Measurements from ENCODE around the gene NRXN3. TPM values are rescaled to one million over a fixed set of nuclear protein-coding genes. Genes with fewer than 3 reads are reported as not detected.
"Not testable (repeated sequence)": the region's sequence is repeated elsewhere in the genome, so short reads cannot be mapped to it uniquely, and the experiment has no call there.

Gene NRXN3
- total and polyA plus RNA-seq, 2 experiments from 2014 or later = 5.7 to 7.1 TPM

DNA sequence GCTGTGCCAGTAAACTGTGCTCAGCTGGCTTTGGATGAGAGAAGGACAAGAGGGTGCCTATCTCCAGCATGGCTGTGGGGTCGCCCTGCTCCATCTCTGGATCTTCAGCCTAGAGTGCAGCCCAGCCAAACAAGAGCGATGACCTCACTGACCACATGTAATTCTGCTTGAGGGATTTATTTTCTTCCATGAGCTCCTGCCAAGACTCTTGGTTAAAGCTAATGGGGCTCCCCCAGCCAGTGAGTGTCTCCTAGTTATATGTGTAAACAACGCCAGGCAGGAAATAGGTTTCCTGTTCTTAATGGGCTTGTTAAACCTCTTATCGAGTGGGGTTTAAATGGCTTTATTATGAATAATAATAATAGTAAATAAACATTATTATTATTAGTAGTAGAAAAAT is 397.2 kb downstream of the NRXN3 start:
- no peaks in the 10 kb centered on the region for H4K20me1 ChIP-seq (ENCODE audit: insufficient read depth, poor library complexity, severe bottlenecking)
- no peaks in the 10 kb centered on the region for H3K9me3 ChIP-seq (ENCODE audit: low read depth)
- TF ChIP-seq EZH2phosphoT487 (IDR thresholded peaks at IDR 0.05; ENCODE audit: low read depth, severe bottlenecking, unreplicated experiment) (no peak), EZH2 (IDR thresholded peaks at IDR 0.05; ENCODE audit: borderline replicate concordance) (no peak)
- TF ChIP-seq, protein P1, sequence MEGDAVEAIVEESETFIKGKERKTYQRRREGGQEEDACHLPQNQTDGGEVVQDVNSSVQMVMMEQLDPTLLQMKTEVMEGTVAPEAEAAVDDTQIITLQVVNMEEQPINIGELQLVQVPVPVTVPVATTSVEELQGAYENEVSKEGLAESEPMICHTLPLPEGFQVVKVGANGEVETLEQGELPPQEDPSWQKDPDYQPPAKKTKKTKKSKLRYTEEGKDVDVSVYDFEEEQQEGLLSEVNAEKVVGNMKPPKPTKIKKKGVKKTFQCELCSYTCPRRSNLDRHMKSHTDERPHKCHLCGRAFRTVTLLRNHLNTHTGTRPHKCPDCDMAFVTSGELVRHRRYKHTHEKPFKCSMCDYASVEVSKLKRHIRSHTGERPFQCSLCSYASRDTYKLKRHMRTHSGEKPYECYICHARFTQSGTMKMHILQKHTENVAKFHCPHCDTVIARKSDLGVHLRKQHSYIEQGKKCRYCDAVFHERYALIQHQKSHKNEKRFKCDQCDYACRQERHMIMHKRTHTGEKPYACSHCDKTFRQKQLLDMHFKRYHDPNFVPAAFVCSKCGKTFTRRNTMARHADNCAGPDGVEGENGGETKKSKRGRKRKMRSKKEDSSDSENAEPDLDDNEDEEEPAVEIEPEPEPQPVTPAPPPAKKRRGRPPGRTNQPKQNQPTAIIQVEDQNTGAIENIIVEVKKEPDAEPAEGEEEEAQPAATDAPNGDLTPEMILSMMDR (IDR thresholded peaks at IDR 0.05; ENCODE audit: poor library complexity) = no peak
- no peaks in the 10 kb centered on the region for H3K9me2 ChIP-seq (replicated peaks; ENCODE audit: insufficient read depth)
- DNase-seq (ENCODE audit: low spot score) = no peak
- H3K27me3 ChIP-seq = peaks cover 3% of the 10 kb centered on the region
- H3K4me2 ChIP-seq = no peak overlapping the region
- H2AFZ ChIP-seq = no peak overlapping the region
- H3K36me3 ChIP-seq (replicated peaks; ENCODE audit: insufficient read depth, low read depth) = no peaks in the 10 kb centered on the region
- H3K4me3 ChIP-seq = no peak overlapping the region
- no peaks in the 10 kb centered on the region for H3K79me2 ChIP-seq
- H3K27ac ChIP-seq = no peak overlapping the region
- no peaks in the 10 kb centered on the region for H3K4me1 ChIP-seq (ENCODE audit: insufficient read depth)
- 79% methylated on average over 4 of the region's 4 CpGs for WGBS (ENCODE audit: low lambda C conversion rate, missing lambda C conversion rate)

DNA sequence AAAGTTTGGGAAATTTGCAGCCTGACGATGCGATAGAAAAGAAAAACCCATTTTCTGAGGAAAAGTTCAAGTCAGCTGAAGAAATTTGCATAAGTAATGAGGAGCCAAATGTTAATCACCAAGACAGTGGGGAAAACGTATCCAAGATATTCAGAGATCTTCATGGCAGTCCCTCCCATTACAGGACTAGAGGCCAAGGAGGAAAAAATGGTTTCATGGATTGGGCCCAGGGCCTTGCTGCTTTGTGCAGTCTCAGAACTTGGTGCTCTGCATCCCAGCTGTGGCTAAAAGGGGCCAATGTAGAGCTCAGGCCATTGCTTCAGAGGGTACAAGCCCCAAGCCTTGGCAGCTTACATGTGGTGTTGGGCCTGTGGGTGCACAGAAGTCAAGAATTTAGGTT is 403.6 kb downstream of the NRXN3 start:
- H3K79me2 ChIP-seq; DNase-seq (ENCODE audit: low spot score); H3K27me3 ChIP-seq; H3K36me3 ChIP-seq (replicated peaks; ENCODE audit: insufficient read depth, low read depth); H3K4me2 ChIP-seq; H3K4me1 ChIP-seq (ENCODE audit: insufficient read depth); H3K27ac ChIP-seq; H3K9me3 ChIP-seq (ENCODE audit: low read depth); H2AFZ ChIP-seq; H4K20me1 ChIP-seq (ENCODE audit: insufficient read depth, poor library complexity, severe bottlenecking); H3K4me3 ChIP-seq; H3K9me2 ChIP-seq (replicated peaks; ENCODE audit: insufficient read depth): not testable (repeated sequence)
- WGBS (ENCODE audit: low lambda C conversion rate, missing lambda C conversion rate) = 83% methylated on average over 3 of the region's 3 CpGs

DNA sequence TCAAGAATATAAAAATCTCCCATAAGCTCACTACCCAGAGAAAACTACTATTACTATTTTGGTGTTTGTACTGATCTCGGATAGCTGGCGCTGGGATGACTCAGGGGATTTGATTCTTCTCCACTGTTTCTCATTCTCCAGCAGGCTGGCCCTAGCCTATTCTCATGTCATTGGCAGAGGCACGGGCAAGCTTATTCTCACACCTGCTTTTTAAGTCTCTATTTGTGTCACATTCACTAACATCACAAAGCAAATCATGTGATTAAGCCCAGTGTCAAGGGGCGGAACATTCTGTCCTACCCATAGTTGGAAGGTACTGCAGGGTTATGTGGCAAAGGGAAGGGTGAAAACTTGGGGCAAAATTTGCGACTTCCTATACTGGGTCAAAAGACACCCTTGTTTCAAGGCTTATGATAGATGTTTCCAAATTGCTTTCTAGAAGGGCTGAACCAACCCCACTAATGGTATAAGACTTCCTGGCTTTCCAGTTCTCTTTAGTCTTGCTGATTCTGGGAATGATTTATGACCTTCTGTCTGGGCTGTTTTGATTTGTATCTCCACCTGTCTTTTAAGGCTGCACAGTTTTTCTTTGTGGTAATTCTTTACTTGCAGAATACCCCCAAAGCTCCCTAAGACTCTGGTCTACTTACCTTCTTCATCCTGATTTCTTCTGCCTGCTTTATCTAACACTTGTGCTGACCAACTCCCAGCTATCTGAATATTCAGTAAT is 406.4 kb downstream of the NRXN3 start:
- no peak for DNase-seq (ENCODE audit: low spot score)
- Histone ChIP-seq H3K4me1 (ENCODE audit: insufficient read depth) (no peaks in the 10 kb centered on the region), H3K27me3 (no peaks in the 10 kb centered on the region), H3K9me3 (ENCODE audit: low read depth) (no peaks in the 10 kb centered on the region), H3K9me2 (replicated peaks; ENCODE audit: insufficient read depth) (no peaks in the 10 kb centered on the region), H3K4me3 (no peak overlapping the region), H3K36me3 (replicated peaks; ENCODE audit: insufficient read depth, low read depth) (no peaks in the 10 kb centered on the region), H2AFZ (no peak overlapping the region), H4K20me1 (ENCODE audit: insufficient read depth, poor library complexity, severe bottlenecking) (no peaks in the 10 kb centered on the region), H3K79me2 (no peaks in the 10 kb centered on the region), H3K27ac (no peak overlapping the region), H3K4me2 (no peak overlapping the region)
- WGBS (ENCODE audit: low lambda C conversion rate, missing lambda C conversion rate) = 81% methylated on average over 5 of the region's 5 CpGs
- no peak for TF ChIP-seq EZH2phosphoT487 (IDR thresholded peaks at IDR 0.05; ENCODE audit: low read depth, severe bottlenecking, unreplicated experiment)
- TF ChIP-seq EZH2 (IDR thresholded peaks at IDR 0.05; ENCODE audit: borderline replicate concordance) = no peak
- TF ChIP-seq, protein P1 (IDR thresholded peaks at IDR 0.05; ENCODE audit: poor library complexity) = no peak

DNA sequence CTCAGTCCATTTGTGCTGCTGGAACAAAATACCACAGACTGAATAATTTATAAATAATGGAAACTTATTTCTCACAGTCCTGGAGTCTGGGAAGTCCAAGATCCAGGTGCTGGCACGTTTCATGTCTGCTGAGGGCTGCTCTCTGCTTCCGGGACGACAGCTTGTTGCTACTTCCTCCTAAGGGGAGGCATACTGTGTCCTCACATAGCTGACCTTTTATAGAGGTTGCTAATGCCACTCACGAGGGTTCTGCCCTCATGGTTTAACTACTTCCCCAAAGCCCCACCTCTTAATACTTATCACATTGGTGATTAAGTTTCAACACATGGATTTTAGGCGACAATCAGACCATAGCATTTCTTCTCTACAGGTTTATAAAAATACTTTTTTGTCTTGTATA is 411.1 kb downstream of the NRXN3 start:
- Histone ChIP-seq H3K36me3 (replicated peaks; ENCODE audit: insufficient read depth, low read depth) (no peaks in the 10 kb centered on the region), H3K4me1 (ENCODE audit: insufficient read depth) (no peaks in the 10 kb centered on the region), H3K4me3 (no peak overlapping the region), H3K9me3 (ENCODE audit: low read depth) (no peaks in the 10 kb centered on the region), H3K27me3 (no peaks in the 10 kb centered on the region), H3K4me2 (no peak overlapping the region), H2AFZ (no peak overlapping the region), H3K9me2 (replicated peaks; ENCODE audit: insufficient read depth) (no peaks in the 10 kb centered on the region), H3K27ac (no peak overlapping the region), H3K79me2 (no peaks in the 10 kb centered on the region), H4K20me1 (ENCODE audit: insufficient read depth, poor library complexity, severe bottlenecking) (no peaks in the 10 kb centered on the region)
- TF ChIP-seq EZH2 (IDR thresholded peaks at IDR 0.05; ENCODE audit: borderline replicate concordance) (no peak), EZH2phosphoT487 (IDR thresholded peaks at IDR 0.05; ENCODE audit: low read depth, severe bottlenecking, unreplicated experiment) (no peak)
- 59% methylated on average over 5 of the region's 5 CpGs for WGBS (ENCODE audit: low lambda C conversion rate, missing lambda C conversion rate)
- DNase-seq (ENCODE audit: low spot score) = no peak
